WTC11 (cell line): ENCODE measurements around the gene VDR. TPM values are rescaled to one million over a fixed set of nuclear protein-coding genes. Genes with fewer than 3 reads are reported as not detected.

ENCODE experiments used
- ATAC-seq: fragments of 200-7000 bp; cut with Tn5 transposase; 2 replicates; pipeline ENCODE4 v1.10.0; 2021; ENCODE audit warnings: mild to moderate bottlenecking, moderate library complexity
- CTCF ChIA-PET: fragments of 300-600 bp; sonication (Branson Sonifier 250); formaldehyde crosslinking; loops from one replicate; lab custom pipeline; 2021; ENCODE audit warnings: antibody characterized with exemption; lab: Charles Lee
- POLR2A ChIA-PET: fragments of 350-600 bp; sonication (Branson Sonifier 250); formaldehyde crosslinking; loops from one replicate; lab custom pipeline; 2021; ENCODE audit warnings: antibody characterized with exemption; lab: Charles Lee
- DNase-seq: peaks from one replicate; pipeline ENCODE4 v3.0.0; 2021; ENCODE audit warnings: low spot score
- H3K27ac Mint-ChIP-seq: 2 replicates; pipeline ENCODE4 v1.8.0; 2021; ENCODE audit warnings: mixed read lengths
- H3K27me3 Mint-ChIP-seq: 2 replicates; pipeline ENCODE4 v1.8.0; 2021; ENCODE audit warnings: low read depth, mild to moderate bottlenecking, moderate library complexity, mixed read lengths
- H3K36me3 Mint-ChIP-seq: 2 replicates; pipeline ENCODE4 v1.8.0; 2021; ENCODE audit warnings: mixed read lengths
- H3K4me1 Mint-ChIP-seq: 2 replicates; pipeline ENCODE4 v1.8.0; 2022; ENCODE audit warnings: mixed read lengths
- H3K4me3 Mint-ChIP-seq: 2 replicates; pipeline ENCODE4 v1.8.0; 2021; ENCODE audit warnings: mild to moderate bottlenecking, moderate library complexity, mixed read lengths
- H3K9me3 Mint-ChIP-seq: 2 replicates; pipeline ENCODE4 v1.8.0; 2021; ENCODE audit warnings: mixed read lengths
- CBFB ChIP-seq: sonication (generic); formaldehyde crosslinking; IDR thresholded peaks from 2 replicates; pipeline ENCODE4 v1.8.1; 2022; ENCODE audit warnings: mild to moderate bottlenecking, low read depth, missing genetic modification reagents
- CREM ChIP-seq: sonication (generic); formaldehyde crosslinking; IDR thresholded peaks from 2 replicates; pipeline ENCODE4 v1.8.1; 2022; ENCODE audit warnings: mild to moderate bottlenecking, missing genetic modification reagents, moderate library complexity
- E2F5 ChIP-seq: sonication (generic); formaldehyde crosslinking; IDR thresholded peaks from 2 replicates; pipeline ENCODE4 v1.8.1; 2022; ENCODE audit warnings: mild to moderate bottlenecking, moderate library complexity, missing genetic modification reagents
- EMX1 ChIP-seq: fragments of 250-450 bp; sonication (Bioruptor Pico); IDR thresholded peaks from 2 replicates; pipeline ENCODE4 v1.8.0; 2021; ENCODE audit warnings: mild to moderate bottlenecking
- ESRRA ChIP-seq: sonication (generic); formaldehyde crosslinking; IDR thresholded peaks from 2 replicates; pipeline ENCODE4 v1.8.1; 2022; ENCODE audit warnings: mild to moderate bottlenecking, missing genetic modification reagents, borderline replicate concordance
- FOXP4 ChIP-seq: sonication (generic); formaldehyde crosslinking; IDR thresholded peaks from 2 replicates; pipeline ENCODE4 v1.8.0; 2022; ENCODE audit warnings: mild to moderate bottlenecking, missing genetic modification reagents
- GABPB1 ChIP-seq: sonication (generic); formaldehyde crosslinking; IDR thresholded peaks from 2 replicates; pipeline ENCODE4 v1.8.1; 2023; ENCODE audit warnings: mild to moderate bottlenecking, missing genetic modification reagents
- GRHL2 ChIP-seq: fragments of 250-450 bp; sonication (Bioruptor Pico); IDR thresholded peaks from 2 replicates; pipeline ENCODE4 v1.8.0; 2022; ENCODE audit warnings: mild to moderate bottlenecking, moderate library complexity; ENCODE audit not compliant: insufficient replicate concordance, severe bottlenecking
- MLX ChIP-seq: sonication (generic); formaldehyde crosslinking; IDR thresholded peaks from 2 replicates; pipeline ENCODE4 v1.8.1; 2023; ENCODE audit warnings: mild to moderate bottlenecking, missing genetic modification reagents, moderate library complexity
- NFATC4 ChIP-seq: fragments of 250-450 bp; sonication (Bioruptor Pico); IDR thresholded peaks from 2 replicates; pipeline ENCODE4 v1.9.0; 2021; ENCODE audit warnings: mild to moderate bottlenecking
- NFYB ChIP-seq: sonication (generic); formaldehyde crosslinking; conservative IDR thresholded peaks from 2 replicates; pipeline ENCODE4 v1.8.0; 2022; ENCODE audit warnings: low read depth, missing genetic modification reagents
- NR3C1 ChIP-seq: sonication (generic); formaldehyde crosslinking; conservative IDR thresholded peaks from 2 replicates; pipeline ENCODE4 v1.8.1; 2023; ENCODE audit warnings: low read depth, mild to moderate bottlenecking, missing genetic modification reagents
- PRDM15 ChIP-seq: sonication (generic); formaldehyde crosslinking; IDR thresholded peaks from 2 replicates; pipeline ENCODE4 v1.8.0; 2022; ENCODE audit warnings: missing genetic modification reagents
- TP53 ChIP-seq: sonication (generic); formaldehyde crosslinking; IDR thresholded peaks from 2 replicates; pipeline ENCODE4 v1.8.1; 2023; ENCODE audit warnings: mild to moderate bottlenecking, missing genetic modification reagents
- ZBTB43 ChIP-seq: sonication (generic); formaldehyde crosslinking; IDR thresholded peaks from 2 replicates; pipeline ENCODE4 v1.8.1; 2023; ENCODE audit warnings: mild to moderate bottlenecking, missing genetic modification reagents
- ZMAT4 ChIP-seq: fragments of 250-450 bp; sonication (Bioruptor Pico); IDR thresholded peaks from 2 replicates; pipeline ENCODE4 v1.9.0; 2021; ENCODE audit warnings: mild to moderate bottlenecking
- ZNF263 ChIP-seq: sonication (generic); formaldehyde crosslinking; IDR thresholded peaks from 2 replicates; pipeline ENCODE4 v1.8.1; 2022; ENCODE audit warnings: low read depth, mild to moderate bottlenecking, moderate library complexity, missing genetic modification reagents
- ZNF281 ChIP-seq: sonication (generic); formaldehyde crosslinking; IDR thresholded peaks from 2 replicates; pipeline ENCODE4 v1.8.0; 2023; ENCODE audit warnings: mild to moderate bottlenecking, missing genetic modification reagents
- ZNF416 ChIP-seq: fragments of 250-450 bp; sonication (Bioruptor Pico); IDR thresholded peaks from 2 replicates; pipeline ENCODE4 v1.9.0; 2021; ENCODE audit warnings: mild to moderate bottlenecking, inconsistent platforms
- total RNA-seq: library from RNA; stranded (reverse); gene quantifications from 3 replicates; pipeline ENCODE4 v1.2.3, GENCODE V29; 2021

VDR gene
- total RNA-seq, 1 experiment from 2014 or later, result 1.3 TPM

GRCh38 chr12:47868552-47869031, 36.2 kb downstream of the VDR start (continued):
- no peak for TF ChIP-seq ZNF263 (CRISPR knock-in tag)

- Mint-ChIP-seq H3K36me3 (no peaks in the 10 kb centered on the region), H3K4me1 (no peaks in the 10 kb centered on the region), H3K4me3 (no peak overlapping the region)
- ATAC-seq (no peak), DNase-seq (no peak)
- TF ChIP-seq ESRRA (CRISPR knock-in tag) (no peak), NR3C1 (CRISPR knock-in tag) (no peak), EMX1 (no peak), ZBTB43 (CRISPR knock-in tag) (no peak), PRDM15 (no peak), GABPB1 (no peak), CBFB (no peak), ZMAT4 (no peak), E2F5 (CRISPR knock-in tag) (no peak), MLX (CRISPR knock-in tag) (no peak), ZNF281 (CRISPR knock-in tag) (no peak), NFATC4 (CRISPR knock-in tag) (no peak), NFYB (CRISPR knock-in tag) (no peak), TP53 (no peak), ZNF416 (CRISPR knock-in tag) (no peak), FOXP4 (no peak), CREM (CRISPR knock-in tag) (no peak), GRHL2 (CRISPR knock-in tag) (no peak)
- TF ChIP-seq, all 79 proteins: peak for 0
- peaks cover 3% of the 10 kb centered on the region; the same call in 1 of the 2 replicates for H3K27me3 Mint-ChIP-seq
- H3K27ac Mint-ChIP-seq, result no peak overlapping the region
- ChIA-PET CTCF (interaction anchor here (0.5 to 4.1 kb wide), 6 partner anchors 25 to 82 kb away, joined by 3 to 34 read pairs (median 7); partner anchors contain the start of gene VDR), POLR2A (no interaction called here)
- H3K9me3 Mint-ChIP-seq, result no peaks in the 10 kb centered on the region
Measured at GRCh38 chr12:47868041-47868440, 36.8 kb downstream of the VDR start.
